HG02610 (cell line): ENCODE data around the gene RRP1.

Experiments used
- ATAC-seq: cut with Tn5 transposase; IDR thresholded peaks from one replicate; pipeline ENCODE4 v1.9.1; 2021; ENCODE audit warnings: mild to moderate bottlenecking, moderate library complexity; ENCODE audit not compliant: unreplicated experiment

RRP1 gene

GRCh38 chr21:43789276-43790009, at the start of gene RRP1:
Gene RRP1 (plus strand): TSS chr21:43789577. CDS start chr21:43789630, 53 bp downstream.
- ATAC-seq: peak; percentile 75

- no peak for ATAC-seq
Measured at GRCh38 chr21:43739621-43740435, 49.5 kb upstream of the RRP1 start.

- no peak for ATAC-seq
Measured at GRCh38 chr21:43740497-43741156, 48.8 kb upstream of the RRP1 start.

- no peak for ATAC-seq
Measured at GRCh38 chr21:43741423-43742096, 47.8 kb upstream of the RRP1 start.

GRCh38 chr21:43743947-43744346, 45.4 kb upstream of the RRP1 start:
- no peak for ATAC-seq

GRCh38 chr21:43744725-43745124, 44.7 kb upstream of the RRP1 start:
- no peak for ATAC-seq

- no peak for ATAC-seq
Measured at GRCh38 chr21:43745772-43746517, 43.4 kb upstream of the RRP1 start.

- ATAC-seq: no peak
Measured at GRCh38 chr21:43748622-43749021, 40.8 kb upstream of the RRP1 start.

GRCh38 chr21:43749651-43750262, 39.6 kb upstream of the RRP1 start:
- ATAC-seq: no peak

- no peak for ATAC-seq
Measured at GRCh38 chr21:43750339-43751033, 38.9 kb upstream of the RRP1 start.

- ATAC-seq: no peak
Measured at GRCh38 chr21:43751955-43752591, 37.3 kb upstream of the RRP1 start.

- no peak for ATAC-seq
Measured at GRCh38 chr21:43752758-43753438, 36.5 kb upstream of the RRP1 start.

- no peak for ATAC-seq
Measured at GRCh38 chr21:43753439-43753799, 36.0 kb upstream of the RRP1 start.

GRCh38 chr21:43754948-43755781, 34.2 kb upstream of the RRP1 start:
- ATAC-seq: no peak

GRCh38 chr21:43755820-43756594, 33.4 kb upstream of the RRP1 start:
- ATAC-seq: no peak

- no peak for ATAC-seq
Measured at GRCh38 chr21:43757601-43758000, 31.8 kb upstream of the RRP1 start.
